Activated gamma-delta T cell (primary cell): Measurements from ENCODE around the gene IFI27L1.

ENCODE experiments used
- DNase-seq: peaks from one replicate; lab custom pipeline; 2025; lab: John Stamatoyannopoulos, UW

Gene IFI27L1

DNA sequence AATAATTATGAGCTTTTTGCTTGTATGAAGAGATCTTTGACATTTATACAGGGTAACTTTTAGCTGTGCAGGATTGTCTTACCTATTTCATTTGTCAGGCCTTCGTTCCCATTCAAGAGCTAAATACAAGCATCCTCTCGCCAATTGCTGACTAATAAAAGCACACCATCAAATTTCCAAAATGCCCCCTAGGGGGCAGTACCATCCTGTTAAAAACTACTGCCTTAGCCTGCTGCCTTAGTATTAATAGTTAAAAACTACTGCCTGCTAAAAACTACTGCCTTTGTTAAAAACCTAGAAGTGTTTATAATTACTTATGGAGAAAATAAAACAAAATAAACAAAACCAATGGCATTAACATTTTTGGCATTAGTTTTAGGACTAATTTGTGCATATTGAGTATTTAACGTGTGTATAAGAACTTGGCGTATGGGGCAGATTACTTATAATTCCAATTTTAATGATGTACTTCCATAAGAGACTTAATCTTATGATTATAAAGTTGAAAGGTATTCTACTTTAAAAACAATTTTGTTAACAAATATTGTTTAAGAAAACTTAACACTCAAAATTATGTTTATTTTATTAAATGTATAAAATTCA lies 51.3 kb downstream of the IFI27L1 start:
- no peak for DNase-seq

DNA sequence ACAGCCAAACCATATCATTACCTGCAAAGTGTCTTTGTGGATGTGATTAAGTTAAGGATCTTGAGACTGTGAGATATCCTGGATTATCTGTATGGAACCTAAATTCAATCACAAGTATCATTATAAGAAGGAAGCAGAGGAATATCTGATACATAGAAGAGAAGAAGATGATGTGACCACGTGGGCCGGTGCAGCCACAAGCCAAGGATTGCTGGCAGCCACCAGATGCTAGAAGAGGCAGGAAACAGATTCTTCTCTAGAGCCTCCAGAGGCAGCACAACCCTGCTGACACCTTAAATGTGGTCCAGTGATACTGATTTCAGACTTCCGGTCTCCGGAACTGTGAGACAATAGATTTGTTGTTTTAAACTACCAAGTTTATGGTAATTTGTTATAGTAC lies 54.4 kb downstream of the IFI27L1 start:
- no peak for DNase-seq

DNA sequence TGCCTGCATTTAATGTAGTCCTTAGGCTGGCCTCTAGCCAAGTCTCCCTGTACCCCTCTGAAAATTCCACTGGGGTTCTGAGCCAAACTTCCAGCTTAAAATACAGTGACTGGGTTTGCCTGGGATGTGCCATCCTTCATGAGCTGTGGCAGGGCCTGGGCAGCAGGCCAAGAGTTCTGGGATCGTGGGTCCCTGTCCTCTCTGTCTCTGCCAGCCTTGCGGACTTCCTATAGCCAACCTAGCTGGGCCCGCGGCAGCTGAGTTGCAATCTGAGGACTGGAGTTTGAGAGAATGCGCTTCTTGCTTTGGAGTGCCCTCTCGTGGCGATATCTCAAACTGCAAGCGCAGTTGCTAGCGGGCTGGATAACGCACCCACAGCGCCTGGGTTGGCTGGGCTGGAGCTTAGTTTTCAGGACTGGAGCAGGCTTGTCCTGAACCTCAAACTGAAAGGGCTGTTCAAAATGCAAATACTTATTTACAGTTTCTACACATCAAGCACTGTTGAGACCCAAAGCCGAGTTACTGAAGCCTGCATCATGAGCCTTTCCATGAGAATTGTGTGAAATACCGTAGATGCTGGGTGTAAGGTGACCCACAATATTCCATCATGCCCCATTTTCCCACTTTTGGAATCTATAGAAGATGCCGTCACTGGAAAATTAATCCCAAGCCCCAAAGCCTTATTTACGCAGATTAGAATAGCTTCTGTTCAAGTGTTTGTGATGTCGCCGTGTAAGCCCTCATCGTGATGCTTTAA lies 55.6 kb downstream of the IFI27L1 start:
- DNase-seq: no peak

DNA sequence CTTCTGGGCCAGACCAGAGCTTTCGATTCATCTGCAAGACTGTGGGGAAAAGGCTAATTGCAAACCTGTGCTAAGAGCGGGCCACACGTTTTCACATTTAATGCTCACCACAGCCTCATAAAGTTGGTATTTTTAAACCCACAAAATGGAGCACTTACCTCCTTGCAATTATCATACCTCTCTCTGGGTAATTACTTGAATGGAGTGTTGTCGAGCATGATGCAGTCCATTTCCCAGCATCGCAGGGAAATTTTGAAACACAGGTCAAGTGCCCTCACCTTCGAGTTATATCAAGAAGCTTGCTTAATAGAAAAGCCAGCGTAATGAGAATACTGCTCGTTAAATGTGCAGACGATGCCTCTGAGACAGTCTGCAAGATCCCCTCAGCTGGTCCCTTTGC lies 57.1 kb downstream of the IFI27L1 start:
- no peak for DNase-seq

DNA sequence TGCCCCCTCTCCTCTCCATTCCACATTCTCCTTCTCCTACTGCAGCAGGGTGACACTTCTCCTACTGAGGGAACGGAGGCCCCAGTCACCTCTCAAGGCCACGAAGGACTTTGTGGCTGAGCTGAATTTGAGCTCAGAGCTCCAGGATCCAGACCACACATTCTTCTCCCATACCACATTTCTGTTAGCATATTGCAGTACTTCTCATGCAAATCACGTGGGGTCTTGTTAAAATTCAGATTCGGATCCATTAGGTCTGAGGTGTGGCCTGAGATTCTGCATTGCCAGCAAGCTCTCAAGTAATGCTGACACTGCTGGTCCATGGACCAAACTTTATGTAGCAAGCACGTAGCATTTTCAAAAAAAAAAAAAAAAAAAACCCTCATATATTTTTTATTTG lies 57.9 kb downstream of the IFI27L1 start:
- DNase-seq: no peak

DNA sequence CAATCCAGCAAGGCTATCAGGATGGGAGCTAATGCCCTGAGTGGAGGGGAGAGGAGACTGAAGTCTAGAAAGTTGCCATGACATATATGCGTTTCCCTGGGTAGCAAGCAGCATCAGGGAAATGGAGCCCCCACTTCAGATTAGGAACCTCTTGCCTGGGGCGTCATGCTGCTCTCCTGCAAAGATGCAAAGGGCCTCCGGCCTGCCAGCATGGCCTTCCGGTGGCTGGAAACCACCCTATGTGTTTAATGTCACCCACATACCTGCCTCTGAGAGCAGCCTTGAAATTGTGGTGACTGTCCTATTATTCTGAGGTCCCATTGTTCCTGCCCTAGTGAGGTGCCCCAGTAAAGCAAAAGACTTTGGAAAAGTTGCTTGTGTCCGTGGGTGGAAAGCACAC lies 58.3 kb downstream of the IFI27L1 start:
- DNase-seq: no peak

DNA sequence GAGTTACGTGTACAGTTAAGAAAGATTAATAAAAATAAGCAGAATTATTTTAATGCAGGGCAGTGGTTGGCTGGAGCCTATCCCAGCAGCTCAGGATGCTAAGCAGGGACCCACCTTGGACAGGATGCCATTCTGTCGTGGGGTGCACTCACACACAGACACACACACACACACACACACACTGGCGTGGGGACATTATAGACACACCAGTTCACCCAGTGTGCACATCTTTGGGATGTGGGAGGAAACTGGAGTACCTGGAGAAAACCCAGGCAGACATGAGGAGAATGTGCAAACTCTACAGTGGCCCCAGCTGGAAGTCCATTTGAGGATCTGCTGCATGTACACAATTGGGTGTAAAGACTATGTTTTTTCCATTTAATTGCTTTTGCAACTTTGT lies 61.1 kb downstream of the IFI27L1 start:
- DNase-seq: no peak

DNA sequence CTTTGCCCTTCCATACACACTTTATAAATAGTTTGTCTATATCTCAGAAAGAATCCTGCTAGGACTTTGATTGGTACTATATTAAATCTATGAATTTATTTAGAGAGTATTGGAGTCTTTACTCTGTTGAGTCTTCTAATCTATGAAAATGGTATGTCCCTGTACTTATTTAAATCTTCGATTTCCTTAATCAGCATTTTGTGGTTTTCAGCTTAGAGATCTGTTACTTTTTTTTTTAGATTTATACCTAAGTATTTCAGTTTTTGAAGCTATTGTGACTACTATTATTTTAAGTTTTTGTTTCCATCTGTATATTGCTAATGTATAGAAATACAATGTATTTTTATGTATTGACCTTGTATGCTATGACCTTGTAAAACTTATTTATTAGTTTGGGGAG lies 61.7 kb downstream of the IFI27L1 start:
- no peak for DNase-seq

DNA sequence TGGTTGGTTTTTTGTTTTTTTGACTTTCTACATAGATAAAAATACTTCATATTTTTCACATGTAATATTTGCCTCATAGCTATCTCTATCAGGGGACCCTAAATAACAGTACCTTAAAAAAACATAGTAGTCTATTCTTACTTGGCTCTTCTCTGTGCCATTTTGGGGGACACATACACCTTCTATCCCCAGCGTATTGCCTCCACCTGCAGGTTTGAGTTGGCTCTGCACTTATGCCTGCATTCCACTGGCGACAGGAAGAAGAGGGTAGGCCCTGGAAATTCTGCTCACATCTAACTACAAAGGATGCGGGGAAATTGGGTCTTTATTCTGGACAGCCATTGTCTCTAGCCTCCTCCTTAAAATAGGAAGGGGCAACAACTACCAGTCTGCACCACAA lies 62.1 kb downstream of the IFI27L1 start:
- no peak for DNase-seq

DNA sequence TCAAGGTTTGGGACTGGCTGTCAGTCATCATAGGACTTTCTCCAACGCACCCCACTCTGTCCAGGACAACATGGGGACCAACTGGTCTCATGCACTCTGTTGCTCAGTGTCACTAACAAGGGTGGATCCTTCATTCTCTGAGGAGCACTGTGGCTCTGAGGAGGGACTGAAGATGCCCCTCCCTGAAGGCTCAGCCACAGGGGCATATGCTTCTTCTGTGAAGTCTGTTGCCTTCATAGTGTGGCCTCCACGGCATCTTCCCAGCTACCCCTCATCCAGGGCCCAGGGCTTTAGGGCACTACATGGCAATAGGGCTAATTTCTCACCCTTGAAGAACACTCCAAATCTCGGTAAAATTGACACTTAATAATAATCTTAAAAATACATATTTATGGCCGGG lies 62.6 kb downstream of the IFI27L1 start:
- no peak for DNase-seq

DNA sequence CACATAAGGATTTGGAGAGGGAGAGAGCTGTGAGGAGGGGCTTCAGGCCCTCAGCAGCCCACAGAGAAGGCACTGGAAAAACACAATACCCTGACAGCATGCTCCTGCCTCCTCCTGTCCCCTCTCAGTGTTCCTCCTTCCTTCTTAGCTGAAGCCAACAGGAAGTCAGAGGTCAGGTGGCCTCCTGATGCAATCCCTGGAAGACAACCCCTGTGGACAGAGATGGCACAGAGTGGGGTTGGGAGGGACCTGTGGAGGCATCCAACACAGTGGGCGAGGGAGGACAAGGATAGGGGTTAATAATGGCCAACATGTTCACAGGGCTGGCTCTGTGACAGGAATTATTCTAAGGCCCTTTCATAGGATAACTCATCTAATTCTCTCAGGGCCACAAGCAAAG lies 63.7 kb downstream of the IFI27L1 start:
- no peak for DNase-seq

DNA sequence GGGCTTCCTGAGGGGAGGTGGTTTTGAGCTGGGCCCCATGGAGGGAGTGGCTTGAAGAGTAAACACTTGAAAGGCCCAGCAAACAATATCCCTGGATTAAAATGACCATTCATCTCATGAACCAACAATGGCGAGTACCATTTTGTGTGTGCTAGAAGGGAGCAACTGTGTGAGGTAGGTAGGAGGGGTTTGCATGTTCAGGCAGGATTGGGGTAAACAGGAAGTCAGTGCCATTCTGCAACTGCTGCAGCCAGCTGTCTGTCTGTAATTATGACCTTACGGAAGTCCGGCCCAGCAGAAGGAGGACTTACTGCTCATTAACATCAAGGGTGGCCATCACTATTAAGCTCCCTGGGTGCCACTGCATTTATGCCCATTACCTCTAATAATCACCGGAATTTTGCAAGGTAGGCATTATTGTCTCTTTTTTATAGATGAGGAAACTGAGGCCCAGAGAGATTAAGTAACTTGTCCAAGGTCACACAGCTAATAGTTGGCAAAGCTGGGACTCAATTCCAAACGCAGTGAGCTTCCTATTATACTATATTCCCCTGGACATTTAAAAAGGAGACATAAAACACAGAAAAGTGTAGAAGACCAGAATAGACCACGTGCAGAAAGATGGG lies 64.9 kb downstream of the IFI27L1 start:
- no peak for DNase-seq
